SW 1271 (cell line): ENCODE results near the gene FARS2.
"Not testable (repeated sequence)": the region's sequence is repeated elsewhere in the genome, so short reads cannot be mapped to it uniquely, and the experiment has no call there.

ENCODE experiments used
- DNase-seq, 2 experiments: peaks; one replicate each; lab custom pipeline; 2025; lab: John Stamatoyannopoulos, UW

Gene FARS2

DNA sequence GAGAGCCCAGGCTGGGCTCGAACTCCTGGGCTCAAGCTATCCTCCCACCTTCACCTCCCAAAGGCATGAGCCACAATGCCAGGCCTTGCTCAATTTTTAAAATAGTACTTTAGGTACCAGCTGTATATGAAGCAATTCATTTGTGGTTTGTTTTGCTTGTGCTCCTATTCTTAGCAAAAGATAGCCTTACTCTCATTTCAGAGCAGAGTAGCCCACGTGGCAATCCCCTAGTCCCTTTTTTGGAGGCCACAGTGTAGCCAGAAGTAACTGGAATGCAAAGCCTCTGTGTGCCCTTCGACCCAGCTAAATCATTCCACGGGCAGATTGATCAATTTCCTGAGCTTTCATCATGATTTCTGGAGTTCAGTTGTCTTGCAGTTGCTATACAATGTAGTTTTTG lies 373.2 kb downstream of the FARS2 start:
- DNase-seq, result no peak

DNA sequence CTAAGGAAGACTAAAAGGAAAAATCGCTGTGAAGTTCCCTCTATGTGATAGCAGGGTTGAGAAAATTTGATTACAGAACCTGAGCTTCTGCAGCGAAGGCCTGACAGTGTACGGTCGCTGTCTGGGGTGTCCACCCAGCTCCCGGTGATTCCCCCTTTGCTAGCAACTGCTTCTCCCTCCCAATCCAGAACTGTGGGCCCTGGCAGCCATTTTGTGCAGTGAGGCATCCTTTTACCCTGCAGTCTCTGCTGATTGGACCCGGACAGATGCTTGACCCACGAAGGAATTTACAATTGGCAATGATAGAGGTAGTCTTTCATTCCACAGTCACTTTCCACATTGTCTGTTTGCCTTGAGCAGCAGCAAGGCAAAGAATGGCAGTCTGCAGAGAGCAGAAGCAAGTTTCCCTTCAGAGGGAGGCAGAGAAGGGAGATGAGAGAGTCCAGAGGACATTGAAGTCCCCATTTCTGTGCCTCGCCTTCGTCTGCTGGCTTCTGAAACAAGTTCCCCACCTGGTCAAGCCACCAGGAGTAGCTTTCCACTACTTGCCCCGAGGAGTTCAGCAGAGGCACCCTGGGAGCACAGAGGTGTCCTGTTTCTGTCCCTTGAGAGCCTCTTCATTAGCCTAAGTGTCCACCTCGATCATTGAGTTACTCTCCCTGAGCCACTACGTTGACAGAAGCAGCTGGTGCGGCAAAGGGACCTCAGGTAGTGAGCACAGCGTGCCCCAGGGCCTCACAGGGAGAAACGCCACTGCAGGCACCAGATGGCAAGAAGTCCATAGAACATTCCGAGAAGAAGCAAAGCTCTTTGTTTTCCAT lies 375.1 kb downstream of the FARS2 start:
- no peak for DNase-seq

DNA sequence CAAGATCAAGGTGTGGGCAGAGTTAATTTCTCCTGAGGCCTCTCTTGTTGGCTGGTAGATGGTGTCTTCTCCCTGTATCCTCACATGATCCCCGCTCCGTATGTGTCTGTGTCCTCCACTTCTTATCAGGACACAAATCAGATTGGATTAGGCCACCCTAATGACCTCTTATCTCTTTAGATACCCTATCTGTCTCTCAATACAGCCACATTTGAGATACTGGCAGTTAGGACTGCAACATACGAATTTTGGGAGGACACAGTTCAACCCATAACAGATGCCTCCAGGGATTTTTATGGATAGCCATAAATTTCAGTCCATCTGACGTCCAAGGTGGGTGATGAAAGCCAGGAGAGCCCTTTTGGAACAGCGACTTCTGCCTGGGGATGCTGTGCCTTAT lies 376.4 kb downstream of the FARS2 start:
- no peak for DNase-seq

DNA sequence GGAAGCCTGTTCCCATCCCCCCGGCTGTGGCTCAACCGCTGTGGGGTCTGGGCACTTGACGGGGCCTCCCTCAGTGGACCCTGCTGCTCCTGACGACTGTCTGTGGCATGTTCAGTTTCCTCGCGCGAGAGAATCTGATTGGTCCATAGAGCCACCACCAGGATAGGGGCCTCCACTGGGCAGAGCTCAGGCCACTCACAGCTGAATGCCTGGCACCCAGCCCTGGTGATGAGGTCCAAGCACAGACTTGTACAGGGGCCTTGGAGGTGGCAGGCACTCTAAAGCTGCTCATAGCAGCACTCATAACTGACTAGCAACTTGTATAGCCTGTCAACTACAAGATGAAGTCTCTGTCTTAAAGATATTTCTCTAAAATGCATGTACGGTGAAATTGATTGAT lies 377.4 kb downstream of the FARS2 start:
- no peak for DNase-seq

DNA sequence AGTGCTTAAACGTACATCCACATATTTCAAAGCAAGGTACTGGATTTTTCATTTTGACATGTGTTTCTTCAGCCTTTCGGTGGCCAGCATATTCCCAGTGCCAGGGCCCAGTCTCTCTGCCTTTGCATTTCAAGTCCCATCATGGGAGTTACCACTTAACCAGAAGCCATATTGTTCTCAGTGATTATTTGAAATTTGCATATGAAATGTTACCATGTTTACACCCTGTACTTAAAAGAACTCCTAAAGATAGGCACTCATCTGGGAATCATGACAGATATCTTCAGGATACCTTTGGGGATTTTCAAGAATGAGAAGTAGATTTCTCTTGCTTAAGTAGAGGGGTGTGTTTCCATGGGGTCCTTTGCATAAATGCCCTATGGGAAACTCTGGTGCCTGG lies 377.9 kb downstream of the FARS2 start:
- DNase-seq, result no peak

DNA sequence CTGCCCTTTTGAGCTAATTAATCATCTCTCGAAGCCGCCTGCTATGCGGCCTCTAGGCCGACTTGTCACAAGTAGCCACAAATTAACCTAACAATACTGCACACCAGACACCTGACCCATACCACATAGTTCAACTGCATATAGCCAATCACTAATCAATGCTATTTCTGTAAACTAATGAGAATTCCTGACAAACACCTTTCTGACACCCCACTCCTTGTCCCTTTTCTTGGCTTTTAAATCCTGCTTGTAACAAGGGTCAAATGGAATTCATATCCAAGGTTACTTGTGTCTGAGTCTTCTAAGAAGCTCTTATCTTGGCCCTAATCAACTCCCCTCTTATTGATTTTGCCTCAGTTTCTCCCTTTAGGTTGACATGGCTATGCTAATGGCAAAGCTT lies 379.3 kb downstream of the FARS2 start:
- no peak for DNase-seq

DNA sequence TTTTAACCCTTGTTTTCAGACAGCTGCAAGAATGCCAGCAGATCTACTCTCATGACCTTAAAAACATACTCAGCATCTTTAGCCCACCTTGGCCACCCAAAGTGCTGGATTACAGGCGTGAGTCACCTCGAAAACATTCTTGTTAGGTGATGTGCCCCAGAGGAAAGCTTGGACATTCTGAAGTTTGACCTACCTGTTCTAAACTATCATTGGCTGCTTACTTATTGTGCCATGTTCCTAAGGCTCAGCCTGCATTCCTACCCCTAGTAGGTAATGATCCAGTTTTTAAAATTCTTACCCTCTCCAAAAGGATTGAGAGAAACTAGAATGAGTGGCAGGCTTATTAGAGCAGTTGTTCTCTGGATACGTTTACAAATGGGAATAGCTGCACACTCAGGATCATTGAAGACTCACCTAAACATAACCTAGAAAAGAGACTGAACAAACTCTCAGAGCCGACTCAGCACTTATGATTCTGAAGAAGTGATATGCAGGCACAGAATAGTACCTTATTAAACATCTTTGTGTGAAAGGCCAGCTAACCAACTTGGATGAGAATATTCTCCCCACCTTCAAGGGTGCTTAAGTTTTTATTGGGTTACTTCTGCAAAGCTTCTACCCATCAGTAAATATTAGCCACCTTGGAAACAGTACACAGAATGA lies 383.3 kb downstream of the FARS2 start:
- DNase-seq, result no peak

DNA sequence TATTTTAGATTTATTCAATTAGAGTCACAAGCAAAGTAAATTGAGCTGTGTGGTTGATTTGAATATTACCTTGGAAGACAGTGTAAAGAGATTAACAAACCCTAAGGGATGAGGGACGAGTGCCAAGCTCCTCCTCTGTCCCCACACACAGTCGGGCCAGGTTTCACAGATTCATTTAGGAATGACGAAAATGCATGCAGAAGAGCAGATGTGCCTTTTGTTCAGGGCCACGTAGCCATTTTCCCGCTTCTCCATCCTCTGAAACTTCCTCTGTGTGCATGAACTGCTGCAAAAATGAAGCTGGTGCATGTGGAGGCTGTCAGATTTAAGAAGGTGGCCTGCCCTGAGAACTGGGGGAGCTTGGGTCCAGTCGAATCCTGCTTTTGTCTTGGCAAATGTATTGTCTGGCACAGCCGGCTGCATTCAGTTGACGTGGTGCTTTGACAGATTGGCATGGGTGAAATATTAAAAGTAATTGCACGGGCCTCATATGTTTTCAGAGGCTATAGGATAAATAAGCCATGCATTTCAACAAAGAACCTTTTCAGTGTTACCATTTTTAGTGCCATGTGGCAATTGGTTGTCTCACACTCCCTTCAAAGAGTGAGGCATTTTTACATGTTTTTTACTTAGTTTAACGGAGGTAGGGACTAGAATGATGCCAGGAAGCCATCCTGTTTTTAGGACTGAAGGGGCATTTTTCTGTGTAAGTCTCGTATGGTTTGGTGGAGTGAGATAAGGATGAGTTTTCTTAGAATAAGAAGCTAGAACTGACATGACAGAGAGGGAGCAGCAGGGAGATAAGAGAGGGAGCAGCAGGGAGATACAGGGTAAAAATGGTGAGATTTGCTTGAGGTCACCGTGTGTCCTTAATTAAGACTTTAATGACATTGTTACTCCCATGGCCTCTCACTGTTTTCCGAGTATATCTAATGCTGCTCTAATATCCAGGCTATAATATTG lies 384.3 kb downstream of the FARS2 start:
- no peak for DNase-seq

DNA sequence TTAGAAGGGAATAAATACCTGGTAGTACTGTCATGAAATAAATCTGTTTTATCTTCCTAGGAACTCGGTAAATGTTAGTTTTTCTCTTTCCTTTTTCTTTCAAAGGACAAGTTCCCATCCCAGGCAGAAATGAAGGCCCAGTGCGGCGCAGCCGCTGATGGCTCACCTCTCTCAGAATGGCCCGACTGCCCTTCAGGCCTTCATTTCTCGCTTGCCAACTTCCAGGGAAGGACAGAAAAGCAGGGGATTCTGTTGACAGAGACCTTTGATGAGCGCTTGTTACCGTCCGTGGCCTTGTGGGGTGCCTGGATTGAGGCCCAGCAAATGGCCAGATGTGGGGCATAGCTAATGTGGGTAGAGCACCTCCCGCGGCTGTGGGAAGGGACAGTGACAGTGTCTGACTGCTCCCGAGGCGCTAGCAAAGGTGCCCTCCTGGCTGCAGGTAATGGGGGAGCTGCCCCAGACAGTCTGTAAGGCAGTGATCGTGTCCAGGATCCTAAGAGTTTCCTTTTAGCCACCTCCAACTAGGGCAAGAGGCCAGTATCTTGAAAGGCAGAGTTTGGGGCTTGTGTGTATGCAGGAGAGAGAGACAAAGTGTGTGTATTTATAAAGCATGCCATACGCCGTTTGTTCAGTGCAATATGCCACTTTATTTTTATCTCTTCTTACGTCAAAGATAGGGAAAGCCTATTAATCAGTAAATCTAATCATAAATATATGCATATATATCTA lies 391.3 kb downstream of the FARS2 start:
- no peak for DNase-seq

DNA sequence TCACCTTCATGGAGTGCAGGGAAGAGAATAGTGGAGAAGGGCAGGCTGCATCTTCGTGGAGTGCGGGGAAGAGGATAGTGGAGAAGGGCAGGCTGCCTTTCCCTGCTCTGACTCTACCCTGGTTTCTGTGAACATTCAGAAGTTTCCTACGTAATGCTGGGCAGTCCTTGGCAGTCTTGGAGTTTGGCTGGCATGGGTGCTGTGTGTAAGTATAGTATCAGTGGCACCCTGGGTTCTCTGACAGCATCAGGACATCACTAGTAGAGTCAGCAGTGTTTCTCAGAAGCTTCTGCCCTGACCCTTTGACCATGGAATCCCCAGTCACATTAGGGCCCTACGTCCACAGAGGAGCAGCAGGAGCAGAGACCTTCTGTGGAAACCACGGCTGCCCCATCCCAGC lies 392.5 kb downstream of the FARS2 start:
- DNase-seq, result no peak

DNA sequence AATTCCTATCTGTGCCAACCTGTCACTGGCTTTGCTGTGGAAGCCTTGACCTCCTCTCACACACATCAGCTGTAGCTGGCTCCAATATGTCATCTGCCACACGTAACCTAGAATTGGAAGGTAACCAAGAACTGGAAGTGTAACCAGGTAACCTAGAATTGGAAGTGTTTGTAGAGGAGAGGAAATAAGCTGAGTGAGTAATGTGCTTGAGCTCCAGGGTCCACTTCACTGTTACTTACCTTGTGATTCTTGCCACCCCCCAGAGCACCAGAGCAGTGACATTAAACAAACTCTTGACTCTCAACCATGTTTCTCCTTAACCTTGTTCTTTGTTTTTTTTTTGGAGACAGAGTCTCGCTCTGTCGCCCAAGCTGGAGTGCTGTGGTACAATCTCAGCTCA lies 394.9 kb downstream of the FARS2 start:
- no peak for DNase-seq

DNA sequence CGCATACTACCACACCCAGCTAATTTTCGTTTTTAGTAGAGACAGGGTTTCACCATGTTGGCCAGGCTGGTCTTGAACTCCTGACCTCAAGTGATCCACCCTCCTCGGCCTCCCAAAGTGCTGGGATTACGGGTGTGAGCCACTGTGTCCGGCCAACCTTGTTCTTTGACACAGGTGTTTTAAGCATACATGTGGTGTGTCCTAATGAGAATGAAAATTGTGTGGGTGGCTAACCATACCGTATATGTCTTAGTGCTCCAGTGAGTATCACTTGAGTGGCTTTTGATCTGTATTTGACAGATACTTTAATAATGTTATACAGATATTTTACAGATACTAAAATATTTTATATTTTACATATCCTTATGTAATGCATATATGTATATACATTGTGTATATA lies 395.4 kb downstream of the FARS2 start:
- not testable (repeated sequence) for DNase-seq

DNA sequence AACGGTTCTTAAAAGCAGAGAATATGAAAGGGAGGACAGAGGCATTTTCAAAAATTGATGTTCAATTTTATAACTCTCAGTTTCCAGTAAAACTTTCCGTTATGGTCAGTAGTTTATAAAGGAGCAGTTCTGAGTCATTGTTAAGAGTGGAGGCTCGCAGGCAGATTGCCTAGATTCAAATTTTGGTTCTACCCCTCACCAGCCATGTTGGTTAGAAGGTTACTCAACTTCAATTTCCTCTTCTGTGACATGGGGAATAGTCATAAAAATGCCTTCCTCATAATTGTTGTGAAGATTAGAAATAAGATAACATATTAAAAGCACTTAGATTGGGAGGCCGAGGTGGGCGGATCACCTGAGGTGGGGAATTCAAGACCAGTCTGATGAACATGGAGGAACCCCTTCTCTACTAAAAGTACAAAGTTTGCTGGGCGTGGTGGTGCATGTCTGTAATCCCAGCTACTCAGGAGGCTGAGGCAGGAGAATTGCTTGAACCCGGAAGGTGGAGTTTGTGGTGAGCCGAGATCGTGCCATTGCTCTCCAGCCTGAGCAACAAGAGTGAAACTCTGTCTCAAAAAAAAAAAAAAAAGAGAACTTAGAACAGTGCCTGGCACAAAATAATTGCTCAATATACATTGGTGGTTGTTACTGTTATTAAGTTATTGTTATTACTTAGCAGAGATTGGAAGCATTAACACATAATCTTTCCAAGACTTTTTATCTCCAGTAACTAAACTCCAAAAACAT lies 396.5 kb downstream of the FARS2 start:
- DNase-seq, result no peak

DNA sequence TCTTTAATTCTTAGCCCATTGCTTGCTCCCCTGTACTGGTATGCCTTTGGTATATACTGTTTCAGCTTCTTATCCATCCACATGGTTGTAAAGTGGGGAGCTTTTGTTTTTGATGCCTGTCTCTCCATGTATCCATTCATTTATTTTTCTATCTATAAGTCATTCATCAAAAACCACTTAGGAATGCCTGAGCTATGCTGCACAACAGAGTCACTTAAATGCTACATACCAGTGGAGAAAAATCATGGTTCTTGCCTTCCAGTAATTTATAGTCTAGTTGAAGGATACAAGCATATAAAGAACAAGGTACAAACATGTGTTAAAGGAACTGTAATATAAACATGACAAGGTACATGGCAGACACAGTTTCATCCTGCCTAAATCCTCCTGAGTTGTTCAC lies 398.2 kb downstream of the FARS2 start:
- DNase-seq, result no peak

DNA sequence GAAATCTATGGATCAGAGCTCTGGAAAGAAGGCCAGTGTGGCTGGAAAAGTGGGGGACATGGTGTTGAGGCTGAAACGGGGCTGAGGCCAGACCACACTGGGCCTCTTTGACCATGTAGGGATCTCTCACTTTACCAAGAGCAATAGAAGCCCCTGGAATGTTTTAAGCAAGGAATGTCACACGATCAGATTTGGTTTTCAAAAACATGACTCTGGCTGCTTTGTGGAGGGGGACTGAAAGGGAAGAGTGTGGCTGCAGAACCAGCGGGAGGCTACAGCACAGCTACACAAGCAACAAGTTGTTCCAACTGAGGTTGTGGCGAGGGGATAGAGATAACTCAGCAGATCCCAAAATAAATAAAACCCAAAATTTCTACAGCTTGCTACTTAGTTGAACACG lies 399.5 kb downstream of the FARS2 start:
- DNase-seq, result no peak

DNA sequence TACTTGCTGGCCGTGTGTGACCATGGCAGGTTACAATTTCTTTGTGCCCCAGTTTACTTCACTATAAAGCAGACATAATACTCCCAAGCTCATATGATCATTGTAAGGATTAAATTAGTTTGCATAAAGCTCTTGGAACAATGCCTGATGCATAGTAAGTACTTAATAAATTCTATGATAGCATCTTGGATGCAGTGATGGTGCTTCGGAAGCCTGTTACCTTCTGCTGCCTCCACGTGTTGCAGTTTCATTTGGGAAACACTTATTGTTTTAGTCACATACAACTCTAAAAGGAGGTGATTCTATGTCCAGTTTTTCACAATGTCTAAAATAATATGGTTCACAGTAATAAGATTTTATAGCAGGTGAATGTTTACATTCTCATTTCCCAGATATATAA lies 401.5 kb downstream of the FARS2 start:
- no peak for DNase-seq

DNA sequence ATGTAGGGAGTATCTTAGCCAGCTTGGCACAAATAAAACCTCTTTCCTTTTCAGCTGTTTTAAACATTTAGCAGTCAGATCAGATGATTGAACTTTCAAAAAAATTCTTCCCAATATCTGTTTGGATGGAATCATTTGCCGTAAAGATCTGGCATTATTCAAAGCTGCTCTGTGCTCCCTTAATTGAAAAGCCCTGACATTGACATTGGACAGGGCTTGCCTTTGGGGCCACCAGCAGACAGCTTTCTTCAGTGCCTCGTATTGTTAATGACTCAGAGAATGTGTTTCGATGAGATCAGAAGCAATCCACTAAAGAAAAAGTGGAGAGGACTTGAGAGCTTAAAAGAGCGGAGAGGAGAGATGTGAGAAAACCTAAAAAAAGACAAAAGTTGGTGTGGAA lies 401.9 kb downstream of the FARS2 start:
- DNase-seq, result no peak

DNA sequence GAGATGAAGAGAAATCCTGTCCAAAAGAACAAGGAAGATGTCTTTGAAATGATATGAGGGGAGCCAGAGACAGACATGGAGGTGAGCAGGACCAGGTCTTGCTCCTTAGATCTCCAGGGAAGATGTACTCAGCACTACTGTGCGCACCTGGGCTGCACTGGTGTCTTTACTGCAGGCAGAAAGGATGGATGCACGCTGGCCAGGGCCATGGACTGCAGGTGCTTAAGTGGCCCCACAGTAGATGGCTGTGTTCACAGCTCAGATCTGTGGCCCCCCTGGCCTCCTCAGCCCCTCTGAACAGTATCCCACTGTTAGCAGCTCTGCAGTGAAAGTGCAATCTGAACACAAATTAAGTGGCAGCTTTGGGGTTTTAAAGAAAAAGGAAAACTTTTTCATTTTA lies 402.4 kb downstream of the FARS2 start:
- no peak for DNase-seq

DNA sequence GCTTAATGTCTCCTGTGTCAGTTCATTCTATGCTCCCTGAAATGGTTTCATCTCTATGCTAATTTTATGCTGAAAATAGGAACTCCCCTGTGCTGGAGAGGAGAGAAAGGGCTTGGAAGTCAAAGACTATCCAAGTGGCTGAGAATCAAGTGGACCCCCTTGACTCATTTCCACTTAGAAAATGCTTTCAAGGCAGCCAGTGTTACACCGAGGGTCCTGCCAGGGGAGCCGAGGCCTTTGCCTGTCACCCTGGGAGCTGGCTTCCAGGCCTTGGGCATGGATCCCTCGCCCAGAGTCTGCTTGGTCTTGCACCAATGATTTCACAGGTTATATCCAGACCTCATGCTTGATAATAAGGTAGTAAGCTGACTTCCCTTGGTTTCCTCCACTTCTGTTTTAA lies 402.8 kb downstream of the FARS2 start:
- no peak for DNase-seq

DNA sequence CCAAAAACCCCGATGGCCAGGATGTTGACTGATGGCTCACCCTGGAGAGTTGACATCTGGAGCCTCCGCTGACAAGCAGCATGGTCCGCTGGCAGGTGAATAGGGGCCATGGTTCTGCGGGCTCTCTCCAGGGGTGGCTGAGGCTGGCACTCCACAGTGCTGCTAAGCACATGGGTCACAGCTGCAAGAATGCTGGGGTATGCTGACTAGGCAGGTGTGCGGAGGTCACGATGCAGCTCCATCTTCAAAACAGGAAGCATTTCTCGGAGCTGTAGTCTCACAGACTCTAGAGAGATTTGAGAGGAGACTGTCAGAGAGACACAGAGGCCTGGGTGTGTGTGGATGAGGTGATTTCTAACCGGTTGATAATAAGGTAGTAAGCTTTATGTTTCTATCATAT lies 403.9 kb downstream of the FARS2 start:
- DNase-seq, result no peak

DNA sequence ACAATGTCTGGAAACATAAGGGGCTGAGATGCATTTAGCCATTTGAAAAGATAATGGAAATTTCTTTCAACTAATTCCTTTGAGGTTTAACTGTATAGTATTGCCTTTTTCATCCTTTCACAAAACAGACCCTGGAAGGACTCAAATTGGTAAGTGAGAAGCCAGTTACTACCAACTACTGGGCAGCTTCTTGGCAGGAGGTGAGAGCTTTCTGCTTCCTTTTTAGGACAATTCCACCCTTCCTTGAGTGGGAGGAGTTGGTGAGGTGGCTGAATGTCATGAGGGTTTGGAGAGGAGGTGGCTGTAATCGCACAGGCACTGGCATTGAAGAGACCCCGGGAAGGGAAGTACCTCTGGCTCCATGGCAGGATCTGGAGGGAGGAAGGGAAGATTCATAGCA lies 404.4 kb downstream of the FARS2 start:
- DNase-seq, result no peak
